IgD-negative memory B cell (primary cell): ENCODE measurements around the gene MGMT. TPM values are rescaled to one million over a fixed set of nuclear protein-coding genes. Genes with fewer than 3 reads are reported as not detected.

Experiments used
- H3K27ac Mint-ChIP-seq, 3 donors: one replicate each; pipeline ENCODE4 v1.8.0; 2020 to 2022; ENCODE audit warnings: mild to moderate bottlenecking in 3 of 3, mixed read lengths in 3 of 3, moderate library complexity in 1 of 3
- H3K27me3 Mint-ChIP-seq: one replicate; pipeline ENCODE4 v1.8.0; 2021; ENCODE audit warnings: mixed read lengths
- H3K36me3 Mint-ChIP-seq: one replicate; pipeline ENCODE4 v1.8.0; 2020; ENCODE audit warnings: mild to moderate bottlenecking, mixed read lengths
- H3K4me1 Mint-ChIP-seq, 3 donors: one replicate each; pipeline ENCODE4 v1.8.0; 2020 to 2022; ENCODE audit warnings: mixed read lengths in 3 of 3, mild to moderate bottlenecking in 1 of 3
- H3K4me3 Mint-ChIP-seq, 4 donors: one replicate each; pipeline ENCODE4 v1.8.0; 2020 to 2022; ENCODE audit warnings: mild to moderate bottlenecking in 4 of 4, mixed read lengths in 4 of 4, moderate library complexity in 3 of 4
- H3K9me3 Mint-ChIP-seq, 3 donors: one replicate each; pipeline ENCODE4 v1.8.0; 2020 to 2021; ENCODE audit warnings: mixed read lengths in 3 of 3, mild to moderate bottlenecking in 1 of 3
- polyA plus RNA-seq: library from polyadenylated mRNA; unstranded; fragments of 300-500 nt; fragmentation: Illumina TruSeq; gene quantifications from one replicate; pipeline ENCODE4 v1.2.3, GENCODE V29; 2021

The MGMT gene
- polyA plus RNA-seq, 1 donor from 2014 or later = 35.1 TPM

GRCh38 chr10:129718548-129719414, 251.7 kb downstream of the MGMT start:
- Mint-ChIP-seq H3K27ac (no peak overlapping the region), H3K9me3 (peaks cover 6 to 14% (median 6%) of the 10 kb centered on the region in 3 donors), H3K27me3 (no peaks in the 10 kb centered on the region), H3K4me1 (no peaks in the 10 kb centered on the region), H3K36me3 (peaks cover 21% of the 10 kb centered on the region), H3K4me3 (no peak overlapping the region)

DNA sequence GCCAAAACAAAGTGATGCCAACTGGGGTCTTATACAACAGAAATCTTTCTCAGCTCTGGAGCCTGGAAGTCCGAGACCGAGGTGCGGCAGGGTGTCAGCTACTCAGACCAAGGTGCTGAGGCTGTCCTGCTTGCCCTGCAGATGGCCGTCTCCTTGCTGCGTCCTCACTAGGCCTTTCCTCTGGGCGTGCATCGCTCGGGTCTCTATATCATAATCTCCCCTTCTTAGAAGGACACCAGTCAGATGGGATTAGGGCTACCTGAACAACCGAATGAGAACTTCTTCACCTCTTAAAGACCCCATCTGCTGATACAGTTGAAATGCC, 252.3 kb downstream of the MGMT start:
- H3K27me3 Mint-ChIP-seq = no peaks in the 10 kb centered on the region
- peaks cover 22% of the 10 kb centered on the region for H3K36me3 Mint-ChIP-seq
- H3K27ac Mint-ChIP-seq = no peak overlapping the region
- H3K4me3 Mint-ChIP-seq = no peak overlapping the region
- peaks cover 0 to 1% (median 0%) of the 10 kb centered on the region in 3 donors for H3K4me1 Mint-ChIP-seq
- H3K9me3 Mint-ChIP-seq = peaks cover 6 to 14% (median 6%) of the 10 kb centered on the region in 3 donors

- H3K36me3 Mint-ChIP-seq = peaks cover 27% of the 10 kb centered on the region
- H3K9me3 Mint-ChIP-seq = peaks cover 6 to 14% (median 6%) of the 10 kb centered on the region in 3 donors
- no peak overlapping the region for H3K4me3 Mint-ChIP-seq
- no peak overlapping the region for H3K27ac Mint-ChIP-seq
- H3K27me3 Mint-ChIP-seq = no peaks in the 10 kb centered on the region
- H3K4me1 Mint-ChIP-seq = peaks cover 0 to 4% (median 0%) of the 10 kb centered on the region in 3 donors
These were observed 253.0 kb downstream of the MGMT start for GRCh38 chr10:129719889-129720590.

GRCh38 chr10:129725011-129725410, 258.0 kb downstream of the MGMT start:
- no peak overlapping the region for H3K4me3 Mint-ChIP-seq

DNA sequence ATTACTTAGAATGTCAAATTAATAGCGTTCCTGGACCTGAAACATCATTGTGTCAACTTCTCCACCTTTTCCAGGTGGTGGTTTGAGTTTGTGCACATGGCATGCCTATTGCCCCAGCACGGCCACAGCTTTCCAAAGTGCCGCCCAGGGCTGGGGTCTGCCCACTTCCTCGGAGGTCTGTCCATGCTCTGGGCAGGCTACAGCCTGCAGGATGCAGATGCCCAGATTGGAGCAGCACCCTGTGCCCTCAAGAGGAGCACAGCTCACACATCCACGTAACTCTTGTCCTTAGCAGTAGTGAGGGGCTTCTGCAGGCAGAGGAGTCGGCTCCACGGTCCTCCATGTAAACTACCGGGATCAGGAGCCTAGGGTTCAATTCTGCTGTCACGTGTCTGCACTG, 258.4 kb downstream of the MGMT start:
- Mint-ChIP-seq H3K27ac (no peak overlapping the region), H3K36me3 (peaks cover 21% of the 10 kb centered on the region), H3K4me3 (no peak overlapping the region), H3K27me3 (no peaks in the 10 kb centered on the region), H3K9me3 (peaks cover 6 to 18% (median 10%) of the 10 kb centered on the region in 3 donors), H3K4me1 (peaks cover 0 to 4% (median 0%) of the 10 kb centered on the region in 3 donors)

More at GRCh38 chr10:129725011-129725410, 258.0 kb downstream of the MGMT start:
- H3K9me3 Mint-ChIP-seq = peaks cover 6 to 20% (median 10%) of the 10 kb centered on the region in 3 donors
- peaks cover 17% of the 10 kb centered on the region for H3K36me3 Mint-ChIP-seq
- H3K4me1 Mint-ChIP-seq = peaks cover 0 to 4% (median 0%) of the 10 kb centered on the region in 3 donors
- no peak overlapping the region for H3K27ac Mint-ChIP-seq
- H3K27me3 Mint-ChIP-seq = no peaks in the 10 kb centered on the region

GRCh38 chr10:129725890-129726631, 259.0 kb downstream of the MGMT start:
- Mint-ChIP-seq H3K4me3 (no peak overlapping the region), H3K9me3 (peaks cover 6 to 12% (median 10%) of the 10 kb centered on the region in 3 donors), H3K27ac (no peak overlapping the region), H3K4me1 (peaks cover 0 to 4% (median 0%) of the 10 kb centered on the region in 3 donors), H3K36me3 (peaks cover 20% of the 10 kb centered on the region), H3K27me3 (no peaks in the 10 kb centered on the region)

DNA sequence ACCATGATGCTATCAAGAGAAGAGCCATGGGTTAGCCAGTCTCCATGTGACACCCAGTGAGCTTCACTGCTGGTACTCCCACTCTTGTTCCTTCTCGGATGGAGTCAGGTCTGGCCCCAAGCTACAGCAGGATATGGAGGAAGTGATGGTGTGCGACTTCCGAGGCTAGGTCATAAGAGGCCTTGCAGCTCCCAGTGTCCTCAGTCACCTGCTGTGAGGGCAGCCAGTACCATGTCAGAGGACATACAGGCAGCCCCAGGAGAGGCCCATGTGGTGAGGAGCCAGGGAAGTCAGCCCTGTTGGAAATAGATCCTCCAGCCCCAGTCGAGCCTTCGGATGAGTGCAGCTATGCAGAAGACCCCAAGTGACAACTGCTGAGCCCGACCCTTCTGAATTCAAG, 260.0 kb downstream of the MGMT start:
- Mint-ChIP-seq H3K27ac (no peak overlapping the region), H3K27me3 (no peaks in the 10 kb centered on the region), H3K36me3 (peaks cover 19% of the 10 kb centered on the region), H3K9me3 (peaks cover 3 to 12% (median 6%) of the 10 kb centered on the region in 3 donors), H3K4me1 (peaks cover 0 to 4% (median 0%) of the 10 kb centered on the region in 3 donors), H3K4me3 (no peak overlapping the region)

DNA sequence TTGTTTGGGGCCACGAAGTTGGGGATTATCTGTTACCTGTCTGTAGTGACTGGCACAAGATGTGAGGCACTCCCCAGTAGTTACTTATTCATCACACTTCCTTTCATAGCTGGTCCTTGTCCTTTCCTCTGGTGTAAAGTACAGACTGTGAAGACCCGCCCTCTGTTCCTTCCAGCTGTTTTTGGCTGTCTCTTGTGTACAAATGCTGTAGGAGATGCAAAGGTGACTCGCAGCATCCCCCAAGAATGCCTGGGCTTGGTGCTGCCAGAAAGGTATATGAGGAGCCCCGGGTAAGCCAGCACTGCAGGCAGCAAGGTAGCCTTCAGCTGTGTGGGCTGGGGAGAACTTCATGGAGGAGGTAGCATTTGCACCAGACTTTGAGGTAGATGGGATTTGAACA, 260.5 kb downstream of the MGMT start:
- H3K27me3 Mint-ChIP-seq = no peaks in the 10 kb centered on the region
- H3K36me3 Mint-ChIP-seq = peaks cover 19% of the 10 kb centered on the region
- peaks cover 4 to 12% (median 6%) of the 10 kb centered on the region in 3 donors for H3K9me3 Mint-ChIP-seq
- H3K4me3 Mint-ChIP-seq = peak overlapping the region in 1 of 4 donors; percentile 50
- no peak overlapping the region for H3K27ac Mint-ChIP-seq
- peaks cover 0 to 4% (median 0%) of the 10 kb centered on the region in 3 donors for H3K4me1 Mint-ChIP-seq

DNA sequence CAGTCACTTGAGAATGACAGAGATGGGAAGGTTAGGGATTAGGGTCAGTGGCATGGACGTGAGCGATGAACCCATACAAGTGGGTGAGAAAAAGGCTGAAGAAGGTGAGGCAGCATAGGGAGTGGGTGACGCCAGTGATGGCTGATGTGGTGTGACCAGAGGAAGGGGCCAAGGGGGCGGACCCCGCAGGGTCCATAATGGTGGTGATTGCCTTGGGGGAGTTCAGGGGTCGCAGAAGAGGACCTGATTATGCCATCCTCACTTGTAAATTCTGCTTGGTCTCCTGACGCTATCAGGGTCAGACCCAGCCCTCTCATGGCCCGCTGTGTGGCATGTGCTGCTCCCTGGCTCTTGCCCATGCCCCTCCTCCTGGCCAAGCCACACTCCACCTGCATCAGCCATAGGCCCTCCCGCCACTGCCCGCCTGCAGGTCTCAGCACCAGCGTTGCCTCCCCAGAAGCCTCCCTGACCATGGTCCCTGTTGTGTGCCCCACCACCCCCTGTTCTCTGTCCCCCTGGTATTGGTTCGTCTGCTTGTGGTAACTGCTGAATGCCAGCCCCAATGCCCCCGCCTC, 261.3 kb downstream of the MGMT start:
- Mint-ChIP-seq H3K9me3 (peaks cover 3 to 9% (median 6%) of the 10 kb centered on the region in 3 donors), H3K36me3 (peaks cover 19% of the 10 kb centered on the region), H3K4me1 (peaks cover 0 to 4% (median 0%) of the 10 kb centered on the region in 3 donors), H3K27ac (peak overlapping the region in 1 of 3 donors; percentile 92), H3K4me3 (no peak overlapping the region), H3K27me3 (no peaks in the 10 kb centered on the region)

DNA sequence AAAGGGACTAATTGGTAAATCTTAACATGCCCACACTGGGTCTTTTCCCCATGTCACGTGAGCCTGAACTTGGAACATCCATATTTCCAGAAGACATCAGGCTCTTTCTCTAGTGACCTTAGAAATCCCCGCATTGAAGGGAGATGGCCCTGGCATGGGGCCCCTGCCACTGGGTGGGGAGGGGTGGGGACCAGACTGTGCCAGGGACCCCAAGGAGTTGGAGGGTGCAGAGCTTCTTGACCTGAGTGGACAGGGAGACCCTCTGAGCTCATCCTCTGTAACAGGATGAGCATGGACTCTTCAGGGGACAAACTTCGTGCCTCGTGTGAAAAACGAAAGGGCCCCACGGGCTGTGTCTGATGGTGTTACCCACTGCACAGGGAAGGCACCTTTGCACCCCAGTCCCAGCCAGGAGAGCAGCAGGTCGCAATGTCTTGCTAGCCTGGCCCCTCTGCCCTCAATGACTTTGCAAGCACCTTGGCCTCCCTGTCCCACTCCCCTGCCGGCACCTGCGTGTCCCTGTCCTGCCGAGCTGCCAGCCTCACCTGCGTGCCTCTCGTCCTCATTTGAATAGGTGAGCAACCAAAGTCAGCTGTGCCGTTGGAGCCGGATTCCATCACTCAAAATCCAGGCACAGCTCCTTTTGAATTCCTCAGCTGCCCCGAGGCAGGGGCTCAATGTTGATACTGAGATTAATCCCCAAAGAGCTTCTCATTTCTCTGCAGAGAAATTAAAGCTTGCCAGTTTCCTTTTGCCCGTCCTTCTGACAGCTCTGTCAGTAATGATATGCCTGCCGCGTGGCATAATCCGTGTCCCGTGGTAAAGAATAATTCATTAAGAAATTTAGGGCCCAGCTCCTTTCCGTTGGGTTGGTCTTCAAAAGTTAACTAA, 262.1 kb downstream of the MGMT start:
- Mint-ChIP-seq H3K4me1 (peaks cover 0 to 4% (median 0%) of the 10 kb centered on the region in 3 donors), H3K9me3 (peaks cover 3 to 9% (median 6%) of the 10 kb centered on the region in 3 donors), H3K27ac (no peak overlapping the region), H3K27me3 (no peaks in the 10 kb centered on the region), H3K4me3 (no peak overlapping the region), H3K36me3 (peaks cover 19% of the 10 kb centered on the region)

DNA sequence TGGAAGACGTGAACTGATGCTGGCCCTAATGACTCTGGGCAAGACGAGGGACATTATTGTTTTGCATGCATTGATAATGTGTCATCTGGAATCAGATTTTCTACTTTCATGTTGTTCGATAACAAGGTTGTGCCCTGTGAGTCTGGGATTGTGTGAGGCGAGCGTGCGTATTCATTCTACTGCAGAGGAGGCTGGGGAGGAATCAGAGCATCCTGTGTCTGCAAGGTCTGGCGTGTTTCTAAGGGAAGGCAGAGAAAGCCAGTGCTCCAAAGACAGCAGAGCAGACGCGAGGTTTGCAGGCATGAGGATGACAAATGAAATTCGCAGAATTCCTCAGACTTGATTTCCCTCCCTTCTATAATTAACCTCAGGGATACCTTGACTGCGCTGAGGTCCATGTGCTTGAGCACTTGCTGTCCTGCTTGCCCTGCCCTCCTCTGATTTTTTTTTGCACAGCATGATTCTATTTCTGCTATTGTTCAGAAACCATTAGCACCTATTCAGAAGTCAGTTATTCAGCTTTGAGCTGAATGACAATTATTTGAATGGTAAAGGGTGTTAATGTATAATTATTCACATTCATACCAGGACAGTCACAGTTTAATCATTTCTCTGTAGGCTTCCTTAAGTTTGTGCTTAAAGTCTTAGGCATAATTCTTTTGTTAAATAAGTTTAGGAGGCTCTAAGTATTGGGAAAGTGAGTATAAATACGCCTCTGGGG, 263.4 kb downstream of the MGMT start:
- Mint-ChIP-seq H3K4me1 (no peaks in the 10 kb centered on the region), H3K27ac (no peak overlapping the region), H3K27me3 (no peaks in the 10 kb centered on the region), H3K36me3 (peaks cover 10% of the 10 kb centered on the region), H3K4me3 (no peak overlapping the region), H3K9me3 (peaks cover 3 to 6% (median 6%) of the 10 kb centered on the region in 3 donors)

DNA sequence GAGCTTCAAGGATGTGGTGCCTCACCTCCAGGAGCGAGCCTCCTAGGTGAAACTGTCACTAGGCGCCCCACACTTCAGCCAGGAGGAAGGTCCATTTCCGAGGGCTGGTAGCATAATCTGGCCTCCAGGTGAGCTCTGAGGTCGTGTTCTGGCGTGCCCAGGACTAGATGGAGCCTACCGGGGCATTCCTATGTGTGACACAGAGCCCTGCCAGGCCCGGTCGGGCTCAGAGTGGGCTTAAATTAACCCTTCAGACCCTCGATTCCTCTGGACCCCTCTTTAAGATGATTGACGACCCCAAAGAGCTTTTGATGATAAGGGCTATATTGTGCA, 263.9 kb downstream of the MGMT start:
- H3K27ac Mint-ChIP-seq = no peak overlapping the region
- no peaks in the 10 kb centered on the region for H3K4me1 Mint-ChIP-seq
- H3K27me3 Mint-ChIP-seq = no peaks in the 10 kb centered on the region
- H3K4me3 Mint-ChIP-seq = no peak overlapping the region
- H3K36me3 Mint-ChIP-seq = peaks cover 10% of the 10 kb centered on the region
- H3K9me3 Mint-ChIP-seq = peaks cover 3 to 4% (median 4%) of the 10 kb centered on the region in 3 donors

DNA sequence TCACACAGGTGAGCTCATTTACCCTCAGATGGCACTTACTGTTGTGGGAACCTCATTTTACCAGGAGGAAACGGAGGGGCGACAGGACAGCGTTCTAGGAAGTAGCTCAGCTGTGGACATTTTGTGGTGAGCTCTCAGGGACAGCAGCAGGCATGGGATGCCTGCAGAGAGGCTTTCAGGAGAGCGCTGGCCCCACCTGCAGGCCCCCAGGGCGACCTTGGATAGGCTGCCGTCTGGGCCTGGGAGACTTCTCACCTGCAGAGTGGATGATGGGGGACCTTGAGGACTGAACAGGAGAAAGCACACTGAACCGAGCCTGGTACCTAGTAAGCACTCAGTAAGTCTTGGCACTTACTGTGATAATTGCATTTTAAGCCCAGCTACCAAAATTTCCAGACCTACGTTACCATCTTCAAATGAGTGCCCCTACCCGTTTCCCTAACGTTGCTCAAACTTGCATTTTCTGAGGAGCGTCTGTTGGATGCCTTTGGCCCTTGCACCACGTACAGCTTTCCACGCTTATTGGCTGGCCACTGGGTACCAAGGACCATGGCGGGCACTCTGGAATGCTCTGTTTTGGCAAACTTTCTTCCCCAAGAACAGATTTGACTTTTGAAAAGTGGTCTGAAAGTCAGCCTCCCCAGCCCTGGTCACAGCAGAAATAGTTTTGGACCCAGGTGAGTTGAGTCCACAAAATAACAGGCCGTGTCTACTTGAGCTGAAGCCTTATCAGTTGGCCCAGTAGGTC, 273.7 kb downstream of the MGMT start:
- Mint-ChIP-seq H3K27ac (no peak overlapping the region), H3K4me1 (peaks cover 0 to 6% (median 5%) of the 10 kb centered on the region in 3 donors), H3K9me3 (peaks cover 3 to 5% (median 5%) of the 10 kb centered on the region in 3 donors), H3K4me3 (no peak overlapping the region), H3K36me3 (peaks cover 12% of the 10 kb centered on the region), H3K27me3 (no peaks in the 10 kb centered on the region)
